ENCODE results near the gene DOLK.

DNA sequence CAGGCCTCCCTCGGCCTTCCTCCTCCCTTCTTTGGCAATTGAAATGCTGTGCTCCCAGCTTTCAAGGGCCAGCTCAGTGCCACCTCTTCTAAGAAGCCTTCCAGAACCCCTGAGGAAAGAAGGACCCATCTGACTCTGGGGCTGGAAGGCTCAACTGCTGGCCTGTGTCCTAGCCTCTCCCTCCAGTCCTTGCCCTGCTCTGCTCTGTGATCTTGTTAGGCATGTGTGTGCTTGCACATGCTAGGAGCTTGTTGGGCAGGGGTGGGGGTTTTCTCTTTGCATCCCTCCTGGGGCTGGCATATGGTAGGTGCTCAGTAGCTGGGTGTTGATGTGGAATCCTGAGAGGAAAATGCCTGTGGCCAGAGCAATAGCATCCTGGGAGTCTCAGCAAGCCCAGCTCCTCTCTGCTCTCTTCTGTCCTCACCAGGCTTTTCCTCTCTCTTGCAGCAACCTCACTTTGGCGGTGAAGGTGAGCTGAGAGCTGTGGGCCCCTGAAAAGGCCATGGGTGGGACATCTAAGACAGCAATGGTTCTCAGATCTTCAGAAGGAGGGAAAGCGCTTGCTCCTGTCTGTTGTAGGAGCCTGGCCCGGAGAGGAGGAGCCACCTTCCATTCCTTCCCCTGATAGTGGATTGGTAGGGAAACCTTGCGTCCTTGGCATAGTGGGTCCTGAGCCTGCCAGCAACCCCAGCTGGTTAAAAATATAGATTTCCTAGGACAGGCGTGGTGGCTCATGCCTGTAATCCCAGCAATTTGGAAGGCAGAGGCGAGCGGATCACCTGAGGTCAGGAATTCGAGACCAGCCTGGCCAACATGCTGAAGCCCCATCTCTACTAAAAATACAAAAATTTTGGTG lies 9.9 kb downstream of the DOLK start:
- no peak for TF ChIP-seq POLR2A (IDR thresholded peaks at IDR 0.05)
- TF ChIP-seq CTCF (IDR thresholded peaks at IDR 0.05): no peak
- TF ChIP-seq EP300 (IDR thresholded peaks at IDR 0.05): no peak
